ENCODE results near the gene IL25. TPM values are rescaled to one million over a fixed set of nuclear protein-coding genes. Genes with fewer than 3 reads are reported as not detected.

Gene IL25
- polyA plus RNA-seq, 1 of the 3 experiments (the other 2 are of a cell fraction): not detected

DNA sequence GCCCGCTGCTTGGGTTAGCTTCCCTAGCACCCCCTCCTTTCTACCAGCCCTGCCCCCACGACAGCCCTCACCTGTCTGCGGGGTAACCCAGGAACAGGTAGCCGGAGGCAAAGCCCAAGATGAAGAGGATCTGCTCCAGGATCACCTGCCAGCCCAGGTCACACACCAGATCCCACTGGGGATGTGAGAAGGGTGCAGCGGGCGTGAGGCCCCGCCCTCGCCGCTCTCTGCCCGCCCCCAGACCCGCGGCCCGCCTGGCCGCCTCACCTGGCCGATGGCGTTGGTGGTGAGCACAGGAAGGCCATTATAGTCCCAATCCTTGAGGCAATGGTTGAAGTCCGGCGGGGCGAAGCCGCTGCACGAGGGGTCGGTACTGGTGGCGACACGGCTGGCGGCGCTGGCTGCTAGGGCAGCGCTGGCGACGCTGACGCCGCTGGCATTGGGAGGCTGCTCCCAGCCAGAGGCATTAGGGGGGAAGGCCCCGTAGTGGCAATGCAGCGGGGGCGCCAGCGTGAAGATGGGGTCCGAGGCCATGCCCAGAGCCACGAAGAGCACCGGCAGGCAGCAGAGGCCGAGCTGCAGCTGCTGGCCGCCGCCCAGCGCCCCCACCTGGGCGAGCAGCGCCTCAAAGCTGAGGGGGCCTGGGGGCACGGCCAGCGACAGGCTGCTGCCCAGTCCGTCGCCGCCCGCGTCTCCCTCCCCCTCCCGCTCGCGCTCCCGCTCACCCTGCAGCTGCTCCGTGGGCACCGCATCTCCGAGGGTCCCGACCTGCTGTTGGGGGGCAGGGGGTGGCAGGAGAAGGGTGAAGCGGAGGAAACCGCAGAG is 20.7 kb upstream of the IL25 start:
- ChIA-PET CTCF (interaction anchor here (0.6 to 4.0 kb wide), 15 partner anchors 9 to 532 kb away, joined by 3 to 30 read pairs (median 4); partner anchors contain the start of gene PABPN1), POLR2A (interaction anchor here (0.6 to 4.1 kb wide), 7 partner anchors 9 to 128 kb away, joined by 3 to 45 read pairs (median 7); partner anchors contain the start of genes EFS and PABPN1)
- H3K4me3 ChIP-seq (ENCODE audit: low read depth in 2 of 2, low read length in 1 of 2): peak overlapping the region; percentile 81 to 82
- H3K9me2 ChIP-seq: no peaks in the 10 kb centered on the region
- peak overlapping the region; percentile 77; the same call in 1 of the 2 replicates for H2AFZ ChIP-seq (ENCODE audit: low read depth)
- peaks cover 0 to 2% of the 10 kb centered on the region in 2 experiments for H3K36me3 ChIP-seq (replicated peaks in 1 of 2; ENCODE audit: control insufficient read depth in 1 of 2, insufficient read depth in 2 of 2, low read length in 1 of 2)
- peak; percentile 93 for DNase-seq
- H3K27ac ChIP-seq (ENCODE audit: low read depth in 2 of 2, low read length in 1 of 2): peak overlapping the region in 1 of 2 experiments; percentile 92; a peak in 2 of 4 replicates
- no peaks in the 10 kb centered on the region for H3F3A ChIP-seq (replicated peaks; ENCODE audit: insufficient read depth)
- H3K4me1 ChIP-seq (ENCODE audit: control insufficient read depth in 1 of 2, insufficient read depth in 2 of 2, low read depth in 1 of 2, low read length in 1 of 2): peaks cover 0 to 12% of the 10 kb centered on the region in 2 experiments; a peak in 1 of 4 replicates
- no peaks in the 10 kb centered on the region for H3K9me3 ChIP-seq
- H3K9ac ChIP-seq: peak overlapping the region; percentile 49
- H3K4me2 ChIP-seq: peak overlapping the region; percentile 96
- H4K20me1 ChIP-seq (ENCODE audit: insufficient read depth): no peaks in the 10 kb centered on the region
- no peaks in the 10 kb centered on the region for H3K79me2 ChIP-seq (ENCODE audit: insufficient read depth)
- WGBS (ENCODE audit: low lambda C conversion rate): 22% methylated on average over 15 of the region's 61 CpGs
- TF ChIP-seq MAX (IDR thresholded peaks at IDR 0.05; ENCODE audit: low read depth) (peak; percentile 10; the same call in 1 of the 2 replicates), JUND (IDR thresholded peaks at IDR 0.05) (no peak), MXI1 (IDR thresholded peaks at IDR 0.05; ENCODE audit: low read depth, low read length) (peak; percentile 32)
- TF ChIP-seq, protein P1, sequence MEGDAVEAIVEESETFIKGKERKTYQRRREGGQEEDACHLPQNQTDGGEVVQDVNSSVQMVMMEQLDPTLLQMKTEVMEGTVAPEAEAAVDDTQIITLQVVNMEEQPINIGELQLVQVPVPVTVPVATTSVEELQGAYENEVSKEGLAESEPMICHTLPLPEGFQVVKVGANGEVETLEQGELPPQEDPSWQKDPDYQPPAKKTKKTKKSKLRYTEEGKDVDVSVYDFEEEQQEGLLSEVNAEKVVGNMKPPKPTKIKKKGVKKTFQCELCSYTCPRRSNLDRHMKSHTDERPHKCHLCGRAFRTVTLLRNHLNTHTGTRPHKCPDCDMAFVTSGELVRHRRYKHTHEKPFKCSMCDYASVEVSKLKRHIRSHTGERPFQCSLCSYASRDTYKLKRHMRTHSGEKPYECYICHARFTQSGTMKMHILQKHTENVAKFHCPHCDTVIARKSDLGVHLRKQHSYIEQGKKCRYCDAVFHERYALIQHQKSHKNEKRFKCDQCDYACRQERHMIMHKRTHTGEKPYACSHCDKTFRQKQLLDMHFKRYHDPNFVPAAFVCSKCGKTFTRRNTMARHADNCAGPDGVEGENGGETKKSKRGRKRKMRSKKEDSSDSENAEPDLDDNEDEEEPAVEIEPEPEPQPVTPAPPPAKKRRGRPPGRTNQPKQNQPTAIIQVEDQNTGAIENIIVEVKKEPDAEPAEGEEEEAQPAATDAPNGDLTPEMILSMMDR (IDR thresholded peaks at IDR 0.05): peak; percentile 22
- no peaks in the 10 kb centered on the region for H3K27me3 ChIP-seq (ENCODE audit: insufficient read depth)

- peak; percentile 93 for DNase-seq
- H3K4me3 ChIP-seq (ENCODE audit: low read depth in 2 of 2, low read length in 1 of 2): peak within 1 kb of the TSS; percentile 81 to 82
- H2AFZ ChIP-seq (ENCODE audit: low read depth): peak within 1 kb of the TSS; percentile 77
- ChIA-PET CTCF (interaction anchor here (0.6 to 4.0 kb wide), 16 partner anchors 9 to 533 kb away, joined by 3 to 30 read pairs (median 4); partner anchors contain the start of genes EFS and PABPN1), POLR2A (interaction anchor here (0.6 to 4.1 kb wide), 7 partner anchors 8 to 115 kb away, joined by 3 to 45 read pairs (median 7); partner anchors contain the start of genes EFS and PABPN1)
- no peaks in the 10 kb centered on the region for H3K79me2 ChIP-seq (ENCODE audit: insufficient read depth)
- H3K9me2 ChIP-seq: no peaks in the 10 kb centered on the region
- peaks cover 0 to 12% of the 10 kb centered on the region in 2 experiments; a peak in 1 of 4 replicates for H3K4me1 ChIP-seq (ENCODE audit: control insufficient read depth in 1 of 2, insufficient read depth in 2 of 2, low read depth in 1 of 2, low read length in 1 of 2)
- peak within 1 kb of the TSS; percentile 49 for H3K9ac ChIP-seq
- TF ChIP-seq SMC3 (IDR thresholded peaks at IDR 0.05; ENCODE audit: low read depth, low read length): no peak
- TF ChIP-seq CHD2 (IDR thresholded peaks at IDR 0.05; ENCODE audit: low read length, partially characterized antibody): peak; percentile 57
- no peak for TF ChIP-seq NFIC (IDR thresholded peaks at IDR 0.05; ENCODE audit: borderline replicate concordance)
- peak; percentile 86 for TF ChIP-seq POLR2AphosphoS5 (IDR thresholded peaks at IDR 0.05; ENCODE audit: low read depth, low read length)
- TF ChIP-seq IRF3 (IDR thresholded peaks at IDR 0.05; ENCODE audit: low read depth, low read length): no peak
- peak; percentile 37; the same call in 1 of the 2 replicates for TF ChIP-seq GABPA (IDR thresholded peaks at IDR 0.05; ENCODE audit: low read depth)
- no peak for TF ChIP-seq TEAD4 (IDR thresholded peaks at IDR 0.05; ENCODE audit: borderline replicate concordance, insufficient read depth)
- TF ChIP-seq NRF1 (IDR thresholded peaks at IDR 0.05; ENCODE audit: low read depth, low read length): 0 out of 2 replicates have a peak, but pooled peaks have one; percentile 4
- TF ChIP-seq RAD21 (IDR thresholded peaks at IDR 0.05; ENCODE audit: low read length): no peak
- no peak for TF ChIP-seq MEF2A (IDR thresholded peaks at IDR 0.05; ENCODE audit: borderline replicate concordance, low read depth)
- TF ChIP-seq RFX5 (IDR thresholded peaks at IDR 0.05; ENCODE audit: low read length): peak; percentile 50; the same call in 1 of the 2 replicates
- no peak for TF ChIP-seq RCOR1 (IDR thresholded peaks at IDR 0.05; ENCODE audit: low read length)
- peak; percentile 31; the same call in 1 of the 2 replicates for TF ChIP-seq MAX (IDR thresholded peaks at IDR 0.05; ENCODE audit: low read depth)
- peak; percentile 78 for TF ChIP-seq TAF1 (IDR thresholded peaks at IDR 0.05; ENCODE audit: borderline replicate concordance, low read depth, low read length)
- TF ChIP-seq TCF12 (IDR thresholded peaks at IDR 0.05): no peak
- TF ChIP-seq JUND (IDR thresholded peaks at IDR 0.05): no peak
- TF ChIP-seq FOXJ3 (CRISPR knock-in tag; IDR thresholded peaks at IDR 0.05): no peak
- no peaks in the 10 kb centered on the region for H4K20me1 ChIP-seq (ENCODE audit: insufficient read depth)
- H3F3A ChIP-seq (replicated peaks; ENCODE audit: insufficient read depth): no peaks in the 10 kb centered on the region
- no peaks in the 10 kb centered on the region for H3K27me3 ChIP-seq (ENCODE audit: insufficient read depth)
- WGBS (ENCODE audit: low lambda C conversion rate): 2% methylated on average over 26 of the region's 42 CpGs
- H3K27ac ChIP-seq (ENCODE audit: low read depth in 2 of 2, low read length in 1 of 2): peak within 1 kb of the TSS; percentile 55 to 92
- peaks cover 0 to 4% of the 10 kb centered on the region in 2 experiments for H3K36me3 ChIP-seq (replicated peaks in 1 of 2; ENCODE audit: control insufficient read depth in 1 of 2, insufficient read depth in 2 of 2, low read length in 1 of 2)
- H3K9me3 ChIP-seq: no peaks in the 10 kb centered on the region
- H3K4me2 ChIP-seq: peak within 1 kb of the TSS; percentile 96
Measured at GRCh38 chr14:23352506-23353432, 19.8 kb upstream of the IL25 start, which contains the start of gene SLC22A17. TSS of gene SLC22A17 (minus strand) at chr14:23352887.
